HG02970 (cell line): Measurements from ENCODE around the gene RASGRP1.

Source experiments
- ATAC-seq: cut with Tn5 transposase; IDR thresholded peaks from one replicate; pipeline ENCODE4 v1.9.1; 2021; ENCODE audit warnings: mild to moderate bottlenecking, moderate library complexity, moderate number of reproducible peaks; ENCODE audit not compliant: unreplicated experiment, low FRiP score

Gene RASGRP1

GRCh38 chr15:38576837-38577236 lies 12.2 kb upstream of the RASGRP1 start:
- ATAC-seq = no peak

DNA sequence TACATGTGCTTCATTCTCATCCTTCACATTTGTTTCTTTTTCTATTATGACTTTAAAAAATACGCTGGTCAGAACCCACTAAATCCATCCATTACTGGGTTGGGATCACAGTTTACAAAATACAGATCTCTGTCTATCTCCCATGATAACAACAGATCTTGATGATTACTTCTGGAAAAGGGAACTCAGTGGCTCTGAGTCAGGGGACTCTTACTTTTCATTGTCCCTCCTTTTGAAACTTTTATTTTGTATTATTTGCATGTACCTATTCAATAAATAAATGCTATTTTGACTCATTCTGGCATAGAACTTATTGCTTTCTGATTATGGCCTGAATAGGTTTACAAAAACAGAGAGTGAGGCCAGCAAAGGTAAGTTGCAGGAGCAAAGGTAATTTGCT lies 11.6 kb upstream of the RASGRP1 start:
- ATAC-seq = no peak

DNA sequence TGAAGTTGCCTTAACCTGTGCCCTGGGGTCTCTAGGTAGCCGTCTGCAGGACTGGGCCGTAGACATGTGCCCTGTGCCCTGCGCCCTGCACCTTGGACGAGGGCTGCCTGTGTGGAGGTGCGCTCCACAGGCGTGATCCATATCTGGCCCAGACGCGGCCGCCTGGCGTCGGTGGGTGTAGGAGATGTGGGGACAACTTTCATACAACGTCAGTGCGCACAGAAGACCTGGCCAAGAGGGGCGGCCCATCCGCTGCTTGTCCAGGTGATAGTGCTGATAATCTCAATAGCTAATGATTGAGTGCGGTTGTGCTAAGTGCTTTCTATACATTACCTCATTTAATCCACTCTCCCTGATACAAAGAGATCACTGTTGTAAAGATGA lies 665 bp upstream of the RASGRP1 start:
- no peak for ATAC-seq

DNA sequence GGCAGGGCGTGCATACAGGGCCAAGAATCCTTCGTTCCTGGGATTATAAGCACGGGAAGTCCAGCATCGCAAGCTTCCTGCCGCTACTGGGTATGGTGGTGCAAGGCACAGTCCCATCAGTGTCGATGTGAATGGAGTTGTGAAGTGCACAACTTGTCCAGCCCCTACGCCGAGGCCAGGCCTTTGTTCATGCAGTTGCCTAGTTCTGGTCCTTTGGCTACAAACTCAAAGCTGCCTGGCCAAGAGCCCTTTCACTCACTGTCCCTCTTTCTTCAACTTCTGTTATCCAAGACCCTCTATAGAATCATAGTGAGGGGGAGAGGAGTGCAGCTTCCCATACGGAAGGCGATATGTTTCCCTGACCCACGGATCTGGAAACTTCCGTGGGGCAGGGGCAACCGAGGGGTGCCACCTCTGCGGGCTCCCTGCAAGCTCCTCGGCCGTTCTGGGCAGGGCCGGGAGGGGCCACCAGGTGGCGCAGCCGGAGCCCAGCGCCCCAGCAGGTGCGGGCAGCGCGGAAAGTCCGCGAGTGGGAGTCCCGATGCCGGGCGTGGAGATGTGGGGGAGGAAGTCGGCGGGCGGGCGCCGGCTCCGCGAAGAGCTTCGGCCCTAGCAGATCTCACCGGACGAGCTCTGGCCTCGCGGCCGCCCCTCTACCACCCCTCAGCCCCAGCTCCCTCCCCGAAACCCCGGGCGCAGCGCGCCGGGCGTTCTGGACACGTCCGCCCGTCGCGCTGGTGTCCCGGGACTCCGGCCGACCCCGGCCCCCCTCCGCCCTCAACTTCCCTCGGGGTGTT lies 693 bp downstream of the RASGRP1 start:
- peak; percentile 69 for ATAC-seq

DNA sequence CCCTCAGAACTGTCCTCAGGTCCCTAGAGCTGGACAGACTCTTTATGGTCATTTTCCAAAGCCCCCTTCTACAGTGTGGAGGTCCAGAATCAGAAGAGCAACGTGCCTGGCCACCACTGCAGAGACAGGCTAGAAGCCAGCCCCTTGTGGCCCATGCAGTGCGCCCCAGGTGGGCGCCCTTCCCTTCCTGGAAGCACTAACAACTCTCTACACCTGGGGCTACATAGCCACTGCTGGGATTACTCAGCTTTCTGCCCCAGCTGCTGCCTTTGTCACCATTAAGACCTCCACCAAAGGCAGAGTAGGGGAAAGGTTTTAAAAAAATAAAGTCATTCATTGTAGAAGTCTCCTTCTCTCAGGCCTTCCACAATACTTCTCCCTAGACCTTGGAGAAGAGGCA lies 2.3 kb downstream of the RASGRP1 start:
- no peak for ATAC-seq

GRCh38 chr15:38560456-38560926 lies 4.1 kb downstream of the RASGRP1 start:
- ATAC-seq = no peak

DNA sequence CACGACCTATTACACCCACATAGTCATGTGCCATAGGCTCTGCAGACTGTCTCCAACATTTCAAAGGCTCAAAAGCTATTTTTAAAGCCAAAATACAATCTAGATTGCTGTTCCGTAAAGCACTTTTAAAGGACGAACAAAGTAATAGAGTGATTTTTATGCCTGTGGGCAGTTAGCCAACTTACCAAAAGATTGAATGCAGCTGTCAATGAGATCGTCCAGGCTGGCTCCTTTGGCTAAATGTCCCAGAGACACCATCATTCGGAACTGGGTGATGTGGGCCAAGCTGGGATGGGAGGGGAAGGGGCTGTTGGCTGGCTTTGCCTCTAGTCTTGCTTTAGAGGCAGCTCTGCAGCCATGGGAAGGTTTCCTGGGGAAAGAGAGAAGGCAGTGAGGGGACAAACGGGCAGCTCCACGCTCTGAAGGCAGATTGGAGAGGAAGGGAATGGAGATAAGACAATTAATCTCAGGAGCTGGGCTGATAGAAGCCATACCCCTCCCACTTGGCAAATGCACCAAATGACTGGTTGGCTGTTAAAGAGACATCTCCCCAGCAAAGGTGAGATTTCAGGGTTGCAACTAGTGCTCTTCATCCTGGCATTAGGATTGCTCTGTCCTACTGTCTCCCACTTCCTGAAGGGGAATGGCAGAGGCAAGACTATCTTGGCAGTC lies 4.8 kb downstream of the RASGRP1 start:
- ATAC-seq = no peak

DNA sequence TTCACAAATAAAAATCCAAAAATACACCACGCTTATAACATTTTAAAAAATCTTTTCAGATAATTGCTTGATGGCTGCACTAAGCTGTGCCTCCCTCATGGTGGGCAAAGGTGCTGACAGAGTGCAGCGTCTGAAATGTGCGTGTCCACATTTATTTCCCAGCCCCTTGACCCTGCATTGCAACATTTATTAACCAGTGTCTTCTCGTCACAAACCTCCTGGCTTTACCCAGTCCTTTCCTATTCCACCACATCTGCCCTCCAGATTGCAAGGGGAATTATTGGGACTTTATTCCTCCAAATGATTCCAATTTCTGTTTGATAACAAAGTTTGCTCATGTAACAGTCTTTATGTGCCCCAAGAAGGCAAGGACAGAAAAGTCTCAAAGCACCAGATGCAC lies 5.5 kb downstream of the RASGRP1 start:
- ATAC-seq = no peak

GRCh38 chr15:38558372-38559059 lies 6.1 kb downstream of the RASGRP1 start:
- ATAC-seq = no peak

GRCh38 chr15:38557921-38558320 lies 6.7 kb downstream of the RASGRP1 start:
- ATAC-seq = no peak

GRCh38 chr15:38555686-38556334 lies 8.8 kb downstream of the RASGRP1 start:
- ATAC-seq = no peak

- ATAC-seq = no peak
Measured at GRCh38 chr15:38554354-38554753, 10.3 kb downstream of the RASGRP1 start.

GRCh38 chr15:38553071-38553470 lies 11.5 kb downstream of the RASGRP1 start:
- no peak for ATAC-seq

- no peak for ATAC-seq
Measured at GRCh38 chr15:38551720-38552648, 12.6 kb downstream of the RASGRP1 start.

GRCh38 chr15:38549222-38549621 lies 15.4 kb downstream of the RASGRP1 start:
- no peak for ATAC-seq

DNA sequence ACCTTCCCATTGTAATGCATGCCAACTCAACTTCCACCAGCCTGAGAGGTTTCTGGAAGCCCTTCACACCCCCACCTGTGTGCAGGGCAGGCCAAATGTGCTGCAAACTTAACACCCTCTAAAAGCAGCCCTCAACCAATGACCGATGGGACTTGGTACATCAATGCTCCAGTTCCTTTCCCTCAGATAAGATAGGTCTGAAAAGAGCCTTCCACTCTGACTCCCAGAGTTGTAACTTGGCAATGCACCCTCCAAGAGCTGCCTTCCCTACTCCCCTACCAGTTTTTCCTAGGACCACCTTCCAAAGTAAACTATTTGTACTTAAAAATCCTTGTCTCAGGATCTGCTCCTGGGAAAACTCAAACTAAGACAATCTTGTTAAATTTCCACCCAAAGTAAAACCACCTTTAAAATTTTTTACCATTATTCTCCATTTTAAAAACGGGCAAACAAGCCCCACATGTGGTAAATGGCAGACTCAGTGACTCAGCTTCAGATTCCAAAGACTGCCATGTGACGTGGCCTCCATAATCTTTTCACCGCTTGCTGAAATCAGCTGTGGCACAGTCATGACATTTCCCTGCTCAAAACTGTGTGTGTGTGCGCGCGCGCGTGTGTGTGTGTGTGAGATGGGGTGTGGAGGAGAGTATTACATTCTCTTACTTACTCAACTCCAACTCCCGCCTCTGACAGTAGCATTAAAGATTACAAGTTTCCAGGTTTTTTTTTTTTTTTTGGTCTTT lies 17.2 kb downstream of the RASGRP1 start:
- ATAC-seq = no peak

DNA sequence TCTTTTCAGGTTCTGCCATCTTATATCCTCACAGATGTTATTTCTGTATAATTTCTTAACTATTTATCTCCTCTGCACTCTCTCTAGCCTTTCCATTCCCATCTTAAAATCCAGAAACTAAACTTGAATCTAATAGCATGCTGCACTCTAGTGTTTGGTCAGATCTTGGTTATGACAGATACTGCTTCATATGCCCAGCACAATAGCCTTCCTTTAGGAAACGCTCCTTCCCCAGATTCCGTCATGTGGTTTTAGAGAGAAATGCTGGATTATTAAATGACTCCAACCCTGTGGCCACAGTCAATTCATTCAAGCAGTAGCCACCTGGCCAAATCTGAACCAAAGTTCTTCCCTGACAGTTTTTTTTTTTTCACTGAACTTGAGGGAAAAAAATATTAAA lies 19.4 kb downstream of the RASGRP1 start:
- no peak for ATAC-seq

DNA sequence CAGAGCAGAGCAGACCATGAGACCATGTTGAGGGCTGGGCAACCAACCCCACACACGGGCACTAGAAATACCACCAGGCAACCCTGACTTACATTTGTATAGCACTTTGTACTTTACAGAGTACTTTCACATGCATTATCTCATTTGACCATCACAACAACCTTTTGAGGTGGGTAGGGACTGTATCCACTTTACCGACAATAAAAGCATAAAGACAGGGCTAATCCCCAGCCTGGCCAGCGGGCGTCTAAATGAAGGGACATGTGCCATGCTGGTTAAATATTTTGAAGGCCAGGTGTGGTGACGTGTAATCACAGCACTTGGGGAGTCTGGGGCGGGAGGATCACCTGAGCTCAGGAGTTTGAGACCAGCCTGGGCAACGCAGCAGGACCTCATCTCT lies 23.6 kb downstream of the RASGRP1 start:
- ATAC-seq = no peak

DNA sequence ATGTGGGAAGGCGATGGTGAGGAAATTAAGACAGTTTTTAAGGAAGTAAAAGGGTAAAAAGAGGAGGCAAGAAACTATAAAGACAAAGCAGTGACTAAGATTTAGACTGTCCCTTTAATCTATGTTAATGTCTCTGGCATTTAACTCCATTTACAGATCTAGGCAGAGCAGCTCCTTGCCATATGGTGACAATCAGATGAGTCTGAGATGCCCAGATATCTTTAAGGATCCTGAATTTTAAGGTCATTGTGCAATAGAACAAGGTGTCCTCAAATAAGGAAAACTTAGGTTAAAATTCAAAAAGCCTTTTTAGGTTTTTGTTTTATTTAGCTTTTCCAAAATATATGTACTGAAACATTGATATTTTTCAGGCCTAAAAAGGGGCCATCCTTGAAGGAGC lies 24.1 kb downstream of the RASGRP1 start:
- ATAC-seq = no peak
